ENCODE measurements around the gene E2F4.

The E2F4 gene

DNA sequence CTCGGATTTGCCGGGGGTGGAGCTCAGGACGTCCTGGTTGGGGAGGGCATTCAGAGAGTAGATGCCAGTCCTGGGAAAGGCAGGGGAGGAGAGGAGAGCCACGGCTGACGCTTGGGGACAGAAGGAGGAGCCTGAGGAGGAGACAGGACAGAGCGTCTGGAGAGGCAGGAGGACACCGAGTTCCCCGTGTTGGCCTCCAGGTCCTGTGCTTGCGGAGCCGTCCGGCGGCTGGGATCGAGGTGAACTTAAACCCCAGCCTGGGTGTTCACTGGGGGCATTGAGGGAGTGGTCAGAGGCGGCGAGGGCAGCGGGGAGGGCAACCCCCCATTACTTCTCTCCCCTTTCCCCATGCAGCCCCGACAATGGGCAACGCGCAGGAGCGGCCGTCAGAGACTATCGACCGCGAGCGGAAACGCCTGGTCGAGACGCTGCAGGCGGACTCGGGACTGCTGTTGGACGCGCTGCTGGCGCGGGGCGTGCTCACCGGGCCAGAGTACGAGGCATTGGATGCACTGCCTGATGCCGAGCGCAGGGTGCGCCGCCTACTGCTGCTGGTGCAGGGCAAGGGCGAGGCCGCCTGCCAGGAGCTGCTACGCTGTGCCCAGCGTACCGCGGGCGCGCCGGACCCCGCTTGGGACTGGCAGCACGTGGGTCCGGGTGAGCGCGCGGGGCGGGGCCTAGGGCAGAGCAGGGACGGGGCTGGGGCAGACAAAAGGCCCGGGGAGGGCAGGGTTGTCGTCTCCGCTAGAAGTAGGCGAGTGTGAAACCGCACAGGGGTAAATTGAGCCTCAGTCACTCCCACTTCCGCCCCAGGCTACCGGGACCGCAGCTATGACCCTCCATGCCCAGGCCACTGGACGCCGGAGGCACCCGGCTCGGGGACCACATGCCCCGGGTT lies 17.9 kb upstream of the E2F4 start:
- DNase-seq (ENCODE audit: low read depth), result no peak

DNA sequence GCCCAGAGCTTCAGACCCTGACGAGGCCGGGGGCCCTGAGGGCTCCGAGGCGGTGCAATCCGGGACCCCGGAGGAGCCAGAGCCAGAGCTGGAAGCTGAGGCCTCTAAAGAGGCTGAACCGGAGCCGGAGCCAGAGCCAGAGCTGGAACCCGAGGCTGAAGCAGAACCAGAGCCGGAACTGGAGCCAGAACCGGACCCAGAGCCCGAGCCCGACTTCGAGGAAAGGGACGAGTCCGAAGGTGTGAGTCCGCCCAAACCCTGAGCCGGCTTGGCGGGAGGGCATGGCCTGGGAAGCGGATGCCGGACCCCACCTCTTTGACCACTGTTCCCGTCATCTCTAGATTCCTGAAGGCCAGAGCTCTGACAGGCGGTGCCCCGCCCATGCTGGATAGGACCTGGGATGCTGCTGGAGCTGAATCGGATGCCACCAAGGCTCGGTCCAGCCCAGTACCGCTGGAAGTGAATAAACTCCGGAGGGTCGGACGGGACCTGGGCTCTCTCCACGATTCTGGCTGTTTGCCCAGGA lies 17.2 kb upstream of the E2F4 start:
- no peak for DNase-seq (ENCODE audit: low read depth)

DNA sequence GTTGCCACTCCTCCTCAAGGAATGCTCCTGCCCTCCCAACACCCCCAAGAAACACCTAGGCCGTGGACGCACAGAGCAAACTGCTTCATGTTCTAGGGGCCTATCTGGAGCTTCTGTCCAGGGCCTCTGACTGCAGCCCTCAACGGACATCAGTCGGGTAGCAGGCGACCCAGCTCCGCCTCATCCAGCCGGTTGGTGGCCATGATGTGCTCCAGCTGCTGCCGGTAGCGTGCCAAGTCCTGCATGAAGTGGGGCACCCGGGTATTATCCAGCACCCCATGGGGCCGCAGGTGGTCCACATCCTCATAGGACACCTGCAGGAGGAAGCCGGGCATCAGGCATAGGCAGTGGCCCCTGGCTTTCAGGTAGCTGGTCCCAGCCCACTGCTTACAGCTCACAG lies 15.3 kb upstream of the E2F4 start:
- no peak for DNase-seq (ENCODE audit: low read depth)

DNA sequence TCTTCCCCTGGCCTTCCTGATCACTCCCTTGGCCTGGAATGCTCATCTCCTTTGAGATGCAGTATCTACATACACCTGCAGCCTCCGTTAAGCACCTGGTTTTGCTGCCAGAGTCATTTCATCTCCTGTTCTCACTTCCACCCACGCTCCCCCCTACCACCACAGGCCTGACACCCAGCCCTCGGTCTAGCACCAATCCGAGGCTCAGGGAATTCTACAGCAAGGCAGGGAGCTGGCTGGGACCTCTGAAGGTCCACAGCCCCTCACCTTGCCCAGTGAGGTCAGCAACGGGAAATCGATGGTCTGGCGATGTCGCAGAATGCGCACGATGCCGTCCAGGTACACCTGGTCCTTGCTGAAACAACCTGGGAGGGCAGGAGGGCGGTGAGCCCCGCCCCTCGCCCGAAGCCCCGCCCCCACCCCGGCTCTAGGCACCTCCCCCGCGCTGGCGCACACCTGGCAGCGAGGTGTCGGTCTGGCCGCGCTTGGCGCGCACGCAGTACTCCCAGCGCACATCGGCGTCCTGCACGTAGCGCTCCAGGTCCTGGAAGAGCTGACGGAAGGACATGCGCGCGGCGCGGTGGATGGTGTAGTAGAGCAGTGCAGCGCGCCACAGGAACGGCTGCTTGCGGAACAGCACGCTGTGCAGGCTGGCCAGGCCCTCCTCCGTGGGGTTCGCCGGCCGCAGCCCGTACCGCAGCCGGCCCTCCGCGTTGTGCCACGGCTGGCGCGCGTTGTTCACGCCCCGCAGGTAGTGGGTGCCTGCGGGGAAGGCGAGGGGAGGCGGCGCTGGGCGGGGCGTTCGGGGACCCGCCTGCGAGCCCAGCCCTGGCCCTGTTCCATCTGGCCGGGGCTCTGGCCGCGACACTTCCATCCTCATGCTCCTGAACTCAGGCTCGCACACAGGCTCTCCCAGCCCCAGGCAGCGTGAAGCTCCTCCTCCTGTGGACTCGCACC lies 13.9 kb upstream of the E2F4 start:
- DNase-seq (ENCODE audit: low read depth), result no peak

DNA sequence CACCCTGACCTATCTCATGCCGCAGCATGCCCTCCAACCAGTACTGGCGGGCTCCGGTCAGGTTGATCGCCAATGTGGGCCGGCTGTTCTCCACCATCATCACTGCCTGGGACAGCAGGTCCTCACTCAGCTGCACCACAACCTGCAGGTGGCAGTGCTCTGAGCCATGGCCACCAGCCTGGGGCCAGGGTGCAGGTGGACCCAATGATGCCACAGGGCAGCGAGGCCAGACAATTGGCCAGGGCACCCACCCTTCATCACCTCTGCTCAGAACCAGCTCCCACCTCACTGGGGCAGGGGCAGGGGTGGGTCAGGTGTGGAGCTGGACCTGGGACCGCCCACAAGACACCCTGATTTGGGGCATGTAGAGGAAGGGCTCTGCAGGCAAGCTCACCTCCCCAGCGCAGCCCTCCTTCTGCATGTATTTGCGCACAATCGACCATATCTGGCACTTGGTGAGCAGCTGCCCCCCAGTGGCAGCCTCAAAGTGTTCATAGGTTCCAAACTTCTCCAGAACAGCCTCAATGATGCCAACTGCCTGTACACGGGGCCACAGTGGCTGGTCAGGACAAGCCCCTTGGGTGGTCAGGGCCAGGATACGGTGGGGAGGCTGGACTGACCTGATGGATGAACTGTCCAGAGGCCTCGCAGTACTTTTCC lies 12.4 kb upstream of the E2F4 start:
- DNase-seq (ENCODE audit: low read depth), result no peak

DNA sequence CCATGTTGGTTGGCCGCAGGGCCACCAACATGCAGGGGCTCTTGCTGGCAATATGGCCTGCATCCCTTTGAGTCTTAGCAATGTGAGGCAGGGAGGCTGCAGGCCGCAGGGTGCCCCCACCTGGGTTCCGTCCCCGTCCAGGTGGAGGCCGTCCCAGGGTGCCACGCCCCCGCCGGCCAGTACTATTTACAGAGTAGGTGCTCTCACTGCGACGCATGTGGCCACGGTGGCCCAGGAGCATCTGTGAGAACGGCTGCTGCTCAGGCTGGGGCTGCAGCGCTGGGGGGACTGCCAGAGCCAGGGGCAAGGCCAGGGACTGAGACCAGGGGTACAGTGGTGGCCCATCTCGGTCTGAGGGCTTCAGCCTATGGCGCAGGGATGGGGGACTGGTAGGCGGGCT lies 11.8 kb upstream of the E2F4 start:
- DNase-seq (ENCODE audit: low read depth), result no peak

DNA sequence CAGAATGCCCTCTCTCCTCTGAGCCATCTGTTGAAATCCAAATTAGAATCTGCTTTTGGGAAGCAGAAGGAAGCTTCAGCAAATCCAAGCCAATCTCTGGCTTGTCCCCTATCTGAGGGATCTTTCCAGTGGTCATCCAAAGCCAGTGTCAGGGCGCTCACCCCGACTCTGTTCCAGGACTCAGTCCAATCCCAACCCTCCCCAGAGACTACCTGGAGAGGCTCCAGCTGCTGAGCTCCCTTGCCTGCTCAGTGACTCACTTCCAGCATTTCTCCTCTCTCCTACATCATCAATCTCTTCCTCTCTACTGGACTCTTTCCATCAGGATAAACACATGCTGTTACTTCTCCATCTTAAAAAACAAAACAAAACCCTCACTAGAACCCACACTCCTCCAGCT lies 10.6 kb upstream of the E2F4 start:
- no peak for DNase-seq (ENCODE audit: low read depth)

DNA sequence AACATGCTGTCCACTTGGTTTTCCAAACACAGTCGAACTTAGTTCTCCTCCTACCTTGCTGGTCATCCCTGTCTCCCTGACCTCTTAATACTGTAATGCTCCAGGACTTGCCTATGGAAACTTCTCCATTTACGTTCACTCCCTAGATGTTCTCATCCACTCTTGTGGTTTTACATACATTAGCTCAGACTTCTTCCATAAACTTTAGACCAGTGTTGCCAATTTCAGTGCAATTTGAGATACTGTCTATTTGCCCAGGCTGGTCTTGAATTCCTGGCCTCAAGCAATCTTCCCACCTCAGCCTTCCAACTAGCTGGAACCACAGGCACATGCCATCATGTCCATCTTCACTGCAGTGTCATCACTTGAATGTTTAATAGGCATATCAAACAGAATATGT lies 9.7 kb upstream of the E2F4 start:
- no peak for DNase-seq (ENCODE audit: low read depth)

DNA sequence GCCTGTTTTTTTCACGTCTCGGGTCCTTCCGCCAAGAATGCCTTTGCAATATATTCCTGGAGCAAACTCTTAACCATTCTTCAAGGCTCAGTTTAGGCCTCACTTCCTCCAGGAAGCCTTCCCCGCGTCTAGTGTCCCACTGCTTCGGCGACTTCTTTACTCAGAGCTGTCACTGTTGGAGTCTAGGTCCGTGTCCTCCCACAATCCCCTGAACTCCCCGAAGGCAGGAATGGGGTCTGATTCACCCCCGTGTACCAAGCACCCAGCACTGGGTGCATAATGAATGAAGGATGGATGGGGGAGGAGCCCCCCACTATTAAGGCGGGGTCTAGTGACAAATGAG lies 8.7 kb upstream of the E2F4 start:
- no peak for DNase-seq (ENCODE audit: low read depth)

DNA sequence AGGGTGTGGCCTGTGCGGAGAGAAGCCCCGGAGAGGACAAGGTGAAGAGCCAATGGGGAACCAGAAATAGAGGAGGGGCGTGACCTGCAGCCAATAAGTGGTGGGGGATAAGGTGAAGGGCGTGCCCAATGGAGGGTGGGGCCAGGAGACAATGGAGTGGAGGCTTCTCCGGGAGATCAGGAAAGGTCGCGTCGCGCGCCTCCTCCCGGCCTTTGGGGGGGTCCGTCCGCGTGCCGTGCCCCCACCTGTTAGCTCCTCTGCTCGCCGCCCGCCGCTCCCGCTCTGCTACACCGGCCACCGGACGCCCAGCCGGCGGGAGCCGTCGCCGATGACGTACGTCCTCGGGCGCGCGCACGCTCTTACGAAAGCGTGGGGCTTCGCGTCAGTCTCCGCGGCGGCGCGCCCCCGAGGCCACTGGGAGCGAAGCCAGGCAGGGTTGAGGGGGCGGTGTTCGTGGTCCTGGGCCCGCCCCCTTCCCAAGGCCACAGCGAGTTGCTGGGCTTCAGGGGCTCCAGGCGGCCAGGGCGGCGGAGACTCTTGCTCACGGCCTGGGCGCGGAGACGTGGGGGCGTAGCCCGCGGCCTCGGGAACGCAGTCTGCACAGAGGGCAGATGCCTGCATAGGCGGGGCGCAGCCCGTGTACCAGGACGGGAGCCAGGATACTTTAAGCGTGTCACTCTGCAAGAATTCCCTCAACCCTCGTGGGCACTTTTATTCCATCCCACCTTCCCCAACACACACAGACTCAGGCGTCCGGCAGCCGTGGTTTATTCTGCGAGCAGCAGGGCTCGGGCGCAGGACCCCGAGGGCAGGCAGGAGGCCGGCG lies 8.1 kb upstream of the E2F4 start, which contains the start of gene MATCAP1:
MATCAP1 (minus strand) TSS at position 337 of the 826 bp plus-strand sequence. CDS start 3,353 bp downstream, outside the sequence.
- DNase-seq (ENCODE audit: low read depth), result peak; percentile 88

DNA sequence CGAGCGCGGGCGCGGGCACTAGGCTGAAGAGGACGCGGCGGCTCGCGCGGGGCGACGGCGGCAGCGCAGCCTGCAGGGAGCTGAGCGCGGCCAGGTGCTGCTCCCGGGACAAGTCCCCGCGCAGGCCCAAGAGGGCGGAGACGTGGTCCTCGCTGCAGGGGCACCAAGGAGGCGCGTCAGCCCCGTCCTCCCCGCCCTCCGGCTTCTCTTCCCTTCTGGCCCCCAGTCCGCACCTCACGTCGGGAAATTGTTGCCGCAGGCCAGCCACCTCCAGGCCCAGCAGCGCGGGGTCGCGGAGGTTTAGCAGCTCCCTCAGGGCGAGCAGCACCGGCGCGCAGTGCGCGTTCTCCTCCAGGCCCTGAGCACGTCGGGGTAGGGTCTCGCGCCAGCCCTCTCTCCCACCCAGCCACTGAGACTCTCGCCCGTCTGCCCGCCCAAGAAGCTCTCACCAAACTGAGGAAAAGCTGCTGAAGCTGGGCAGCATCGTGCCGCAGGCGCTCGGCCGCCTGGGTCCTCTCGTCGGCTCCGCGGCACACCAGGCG lies 7.4 kb upstream of the E2F4 start:
- DNase-seq (ENCODE audit: low read depth), result no peak

DNA sequence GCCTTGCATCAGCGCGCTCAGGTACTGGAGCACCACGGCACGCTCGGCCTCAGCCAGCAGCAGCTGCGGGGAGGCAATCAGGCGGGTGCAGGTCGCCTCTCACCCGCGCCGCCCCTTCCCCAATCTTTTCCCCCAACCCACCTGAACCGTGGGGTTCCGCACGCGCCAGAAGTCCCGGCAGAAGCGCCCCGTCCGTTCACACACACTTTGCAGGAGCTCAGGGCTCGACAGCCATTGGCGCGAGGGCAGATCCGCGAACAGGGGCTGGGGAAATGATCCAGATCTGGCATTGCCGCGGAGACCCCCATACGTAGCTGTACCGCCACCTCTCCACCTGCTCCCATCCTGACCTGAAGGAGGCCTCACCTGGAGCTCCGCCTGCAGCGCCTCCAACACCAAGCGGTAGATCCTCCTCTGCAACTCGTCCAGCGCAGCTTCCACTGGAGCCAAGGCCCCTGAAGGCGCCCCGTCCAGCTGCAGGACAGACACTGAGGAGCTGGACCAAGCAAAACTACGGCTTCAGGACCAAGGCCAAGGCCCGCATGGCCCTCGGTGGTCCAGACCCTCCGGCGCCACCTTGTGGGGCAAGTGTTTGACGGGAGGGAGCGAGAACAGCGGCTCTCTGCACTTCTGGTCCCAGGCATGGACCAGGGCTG lies 6.8 kb upstream of the E2F4 start:
- DNase-seq (ENCODE audit: low read depth), result peak; percentile 78

DNA sequence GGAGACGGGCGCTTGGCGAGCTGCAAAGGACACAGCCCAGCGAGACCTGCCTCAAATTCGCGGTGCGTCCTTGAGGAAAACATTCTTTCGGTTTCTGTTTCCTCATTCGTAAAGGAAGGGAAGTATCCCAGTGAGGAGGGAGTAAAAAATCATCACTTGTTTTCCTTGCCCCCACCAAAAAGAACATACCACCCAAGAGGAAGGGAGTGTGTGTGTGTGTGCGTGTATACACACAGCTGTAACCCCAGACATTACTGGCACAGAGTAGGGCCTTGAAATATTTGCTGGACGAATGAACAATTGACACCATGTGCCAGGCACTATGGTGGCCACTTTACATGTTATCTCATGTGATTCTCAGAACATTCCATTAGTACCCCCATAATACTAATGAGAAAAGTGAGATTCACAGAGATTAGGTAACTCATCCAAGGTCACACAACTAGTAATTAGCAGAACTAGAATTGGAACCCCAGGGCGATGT lies 6.3 kb upstream of the E2F4 start:
- no peak for DNase-seq (ENCODE audit: low read depth)

DNA sequence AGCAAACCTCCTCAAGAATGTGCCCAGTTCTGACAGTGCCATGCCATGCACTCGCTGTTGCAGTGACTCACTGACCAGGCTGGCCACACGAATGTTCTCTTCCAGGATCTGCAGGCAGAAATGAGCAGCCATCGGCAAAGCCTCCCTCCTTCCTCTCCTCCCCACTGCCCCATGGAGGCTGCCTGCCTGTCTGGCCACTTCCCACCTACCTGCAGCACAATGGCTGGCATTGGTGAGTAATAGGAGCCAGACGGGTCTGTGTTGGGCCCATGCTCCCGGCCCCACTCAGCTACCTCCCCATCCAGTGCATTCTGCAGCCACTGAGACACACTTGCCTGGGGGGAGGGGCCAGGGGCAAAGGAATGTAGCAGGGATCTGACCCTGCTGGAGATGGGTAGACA lies 5.4 kb upstream of the E2F4 start:
- no peak for DNase-seq (ENCODE audit: low read depth)

DNA sequence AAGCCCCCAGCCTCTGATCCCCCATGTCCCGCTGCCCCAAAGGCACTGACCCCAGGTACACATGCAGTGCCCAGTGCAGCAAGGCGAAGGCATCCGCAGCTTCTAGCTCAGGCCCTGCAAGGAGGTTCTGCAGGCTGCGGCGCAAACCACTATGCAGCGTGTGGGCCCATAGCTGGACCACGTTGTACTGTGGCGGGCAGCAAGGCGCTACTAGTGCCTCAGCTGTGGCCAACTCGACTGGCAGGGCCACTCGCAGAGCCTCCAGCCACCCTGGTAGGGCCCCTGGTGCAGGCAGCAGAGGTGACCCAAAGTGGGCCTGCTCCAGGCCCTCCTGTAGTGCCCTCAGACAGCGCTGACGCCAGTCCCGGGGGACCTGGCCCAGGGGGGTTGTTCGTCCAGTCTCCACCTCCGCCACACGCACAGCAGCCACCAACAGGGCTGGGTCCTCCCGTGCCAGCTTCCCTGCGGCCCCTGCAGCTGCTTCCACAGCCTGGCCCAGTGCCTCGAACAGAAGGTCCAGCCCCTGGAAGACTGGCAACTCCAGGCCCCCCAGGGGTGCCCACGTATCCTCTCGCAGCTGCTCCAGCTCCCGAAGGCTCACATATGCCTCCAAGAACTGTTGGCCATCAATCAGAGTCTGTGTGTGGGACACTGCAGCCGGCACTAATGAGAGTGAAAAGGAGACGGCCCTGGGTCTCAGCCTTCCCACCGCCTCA lies 4.6 kb upstream of the E2F4 start:
- DNase-seq (ENCODE audit: low read depth), result no peak

DNA sequence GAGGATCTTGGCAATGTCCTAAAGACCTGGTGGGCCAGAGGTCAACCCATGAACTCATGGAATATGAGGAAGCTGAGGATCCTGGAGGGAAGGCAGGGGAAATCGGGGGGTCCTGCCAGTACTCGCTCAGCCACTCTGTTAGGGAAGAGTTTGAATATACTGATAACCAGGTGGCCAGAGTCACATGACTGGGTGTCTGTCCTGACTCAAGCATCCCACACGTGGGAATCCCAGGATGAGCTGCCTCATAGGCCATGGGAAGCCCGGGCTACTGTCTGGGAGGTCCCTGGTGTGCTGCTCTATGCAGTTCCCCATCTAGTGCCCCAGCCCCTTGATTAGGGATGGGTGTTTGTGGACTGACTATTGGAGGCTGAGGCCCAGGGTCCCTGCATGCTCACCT lies 3.6 kb upstream of the E2F4 start:
- DNase-seq (ENCODE audit: low read depth), result no peak

DNA sequence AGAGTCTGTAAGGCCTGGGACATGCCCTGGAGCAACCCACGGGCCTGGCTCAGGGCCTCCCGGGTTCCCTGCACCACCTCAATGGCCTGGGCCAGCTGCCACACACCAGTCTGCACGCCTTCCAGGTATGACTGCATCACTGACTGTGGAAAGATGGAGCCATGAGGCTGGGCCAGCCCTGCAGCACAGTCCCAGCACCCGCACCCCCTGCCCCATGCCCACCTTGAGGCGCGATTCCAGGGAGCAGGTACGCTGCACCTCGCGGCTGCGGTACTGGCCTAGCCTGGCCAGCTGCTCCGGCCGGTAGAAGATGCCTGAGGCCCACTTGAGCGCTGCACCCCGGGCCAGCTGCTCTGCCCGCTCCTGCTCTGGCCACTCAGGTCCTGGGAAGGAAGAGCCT lies 3.2 kb upstream of the E2F4 start:
- no peak for DNase-seq (ENCODE audit: low read depth)

DNA sequence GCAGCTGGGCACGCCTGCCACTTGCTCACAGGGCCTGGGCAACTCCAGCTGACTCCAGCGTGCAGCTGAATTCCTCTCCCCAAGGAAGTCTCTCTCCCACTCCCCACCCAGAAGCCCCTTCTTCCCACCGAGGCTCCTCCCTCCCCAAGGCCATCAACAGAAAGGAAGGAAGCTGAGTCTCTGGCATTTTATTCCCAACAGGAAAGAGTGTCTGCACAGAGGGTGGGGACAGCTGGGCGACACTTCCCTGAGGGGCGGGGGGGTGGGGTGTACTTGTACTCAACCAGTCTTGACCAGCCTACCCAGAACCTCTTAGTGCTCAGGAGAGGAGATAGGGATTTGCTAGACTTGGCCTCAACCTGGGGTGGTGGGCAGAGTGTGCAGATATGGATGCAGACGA lies 1.9 kb upstream of the E2F4 start, which contains the start of gene EXOC3L1:
EXOC3L1 (minus strand) TSS at position 96 of the 400 bp plus-strand sequence. CDS start 460 bp downstream, outside the sequence.
- DNase-seq (ENCODE audit: low read depth), result no peak

Measured in activated gamma-delta T cell treated with anti-CD3 and anti-CD28 coated beads, Interleukin-2, amount 50 U/mL, for 16 hours (primary cell).